K562 (cell line): Measurements from ENCODE around the gene SERHL2. TPM values are rescaled to one million over a fixed set of nuclear protein-coding genes. Genes with fewer than 3 reads are reported as not detected.
"Not testable (repeated sequence)": the region's sequence is repeated elsewhere in the genome, so short reads cannot be mapped to it uniquely, and the experiment has no call there.

Experiments
- ATAC-seq: fragments of 200-7000 bp; cut with Tn5 transposase; 3 replicates; pipeline ENCODE4 v1.9.1; 2020; ENCODE audit warnings: moderate library complexity
- BruUV-seq: library from RNA; stranded (reverse); fragments of 400-500 nt; replicated peaks from 2 replicates; lab custom pipeline; 2021; lab: Mats Ljungman, UMichigan
- CTCF ChIA-PET: fragments of 300-600 bp; formaldehyde crosslinking; extraction: SDS; loops from one replicate; lab custom pipeline; 2021; ENCODE audit warnings: low intra/inter-chr PET ratio; lab: Yijun Ruan, JAX
- POLR2A ChIA-PET: fragments of 300-600, 350-650 bp; sonication (Branson Sonifier 250); formaldehyde crosslinking; extraction: SDS; loops from one replicate; lab custom pipeline; 2021; ENCODE audit warnings: antibody characterized with exemption, inconsistent platforms; lab: Yijun Ruan, JAX
- DNase-seq, 4 experiments: peaks; one replicate each; pipeline versions ENCODE4 v3.0.0 to v3.0.0-alpha.2; 2011 to 2018; ENCODE audit warnings: low spot score in 3 of 4, mixed read lengths in 3 of 4; ENCODE audit errors: extremely low read depth in 1 of 4
- FAIRE-seq: peaks from 2 replicates; lab custom pipeline; 2011; peaks lifted over from hg19 to GRCh38; lab: Jason Lieb, UNC
- H2AFZ ChIP-seq: 2 replicates; pipeline ENCODE4 v1.6.0; 2011; ENCODE audit warnings: low read depth, low read length, control low read depth, inconsistent platforms
- H3K27ac ChIP-seq: fragments of 200-600 bp; 3 replicates; pipeline ENCODE4 v1.8.0; 2011; ENCODE audit warnings: low read depth, mild to moderate bottlenecking, control low read depth, inconsistent platforms, low read length, moderate library complexity, mixed read lengths; ENCODE audit errors: extremely low read depth
- H3K27me3 ChIP-seq, 2 experiments: fragments of 300-600 bp in 1 of 2; 2 replicates in 1 of 2; 3 replicates in 1 of 2; pipeline versions ENCODE4 v1.6.0 to v1.8.0; 2011; ENCODE audit warnings: inconsistent platforms in 2 of 2, low read length in 2 of 2, mild to moderate bottlenecking in 1 of 2, mixed read lengths in 1 of 2, moderate library complexity in 1 of 2; ENCODE audit not compliant: control insufficient read depth in 2 of 2, insufficient read depth in 2 of 2
- H3K36me3 ChIP-seq: fragments of 300-600 bp; 3 replicates; pipeline ENCODE4 v1.8.0; 2011; ENCODE audit warnings: mild to moderate bottlenecking, low read length, inconsistent platforms; ENCODE audit not compliant: control insufficient read depth, insufficient read depth
- H3K4me1 ChIP-seq, 2 experiments: fragments of 200-600 bp in 1 of 2; replicated peaks in 1 of 2; 2 replicates in 1 of 2; 3 replicates in 1 of 2; pipeline versions ENCODE4 v1.5.1 to v1.8.0; 2011; ENCODE audit warnings: inconsistent platforms in 2 of 2, low read length in 2 of 2, mild to moderate bottlenecking in 1 of 2, mixed read lengths in 1 of 2, moderate library complexity in 1 of 2; ENCODE audit not compliant: control insufficient read depth in 2 of 2, insufficient read depth in 2 of 2
- H3K4me2 ChIP-seq: 2 replicates; pipeline ENCODE4 v1.6.1; 2011; ENCODE audit warnings: low read length, control low read depth, inconsistent platforms, mixed read lengths; ENCODE audit not compliant: insufficient read depth
- H3K4me3 ChIP-seq: fragments of 200-600 bp; sonication (generic), shearing (Covaris generic); 2 replicates; pipeline ENCODE4 v1.5.1; 2016; ENCODE audit warnings: control low read depth, inconsistent platforms
- H3K79me2 ChIP-seq: fragments of 200-600 bp; 3 replicates; pipeline ENCODE4 v1.8.0; 2011; ENCODE audit warnings: low read length, inconsistent platforms; ENCODE audit not compliant: control insufficient read depth, insufficient read depth
- H3K9ac ChIP-seq, 2 experiments: 2 replicates each; pipeline versions ENCODE4 v1.6.0 to v1.6.1; 2011; ENCODE audit warnings: low read depth in 2 of 2, low read length in 2 of 2, control low read depth in 1 of 2, inconsistent platforms in 1 of 2, mild to moderate bottlenecking in 1 of 2, mixed read lengths in 1 of 2; ENCODE audit not compliant: insufficient read depth in 1 of 2
- H3K9me1 ChIP-seq: one replicate; pipeline ENCODE4 v1.6.0; 2011; ENCODE audit warnings: inconsistent platforms, mild to moderate bottlenecking, low read length, moderate library complexity; ENCODE audit not compliant: control insufficient read depth, insufficient read depth
- H3K9me3 ChIP-seq: replicated peaks from 2 replicates; pipeline ENCODE4 v1.5.1; 2011; ENCODE audit warnings: low read depth, low read length, inconsistent platforms; ENCODE audit not compliant: control insufficient read depth, insufficient read depth
- H4K20me1 ChIP-seq: replicated peaks from 2 replicates; pipeline ENCODE4 v1.6.1; 2011; ENCODE audit warnings: low read length, inconsistent platforms, mixed read lengths; ENCODE audit not compliant: control insufficient read depth, insufficient read depth
- JUN ChIP-seq, 2 experiments: sonication (generic) in 1 of 2; formaldehyde crosslinking in 1 of 2; IDR thresholded peaks; 2 replicates each; pipeline versions ENCODE4 v1.6.1 to v1.8.0; 2012 to 2022; ENCODE audit warnings: borderline replicate concordance in 2 of 2, mild to moderate bottlenecking in 2 of 2, improper control_type of control experiment in 1 of 2, low read depth in 1 of 2, low read length in 1 of 2, missing genetic modification reagents in 1 of 2
- MEF2D ChIP-seq: conservative IDR thresholded peaks from 2 replicates; pipeline ENCODE4 v1.6.1; 2016; ENCODE audit warnings: low read depth, missing genetic modification characterization, missing compliant biosample characterization
- SAP30 ChIP-seq: fragments of 200-600 bp; sonication (generic); IDR thresholded peaks from 2 replicates; pipeline ENCODE4 v1.6.1; 2012; ENCODE audit warnings: borderline replicate concordance, low read depth, mild to moderate bottlenecking, moderate library complexity, low read length, control low read depth, inconsistent platforms; ENCODE audit not compliant: insufficient read depth, poor library complexity, severe bottlenecking
- STAT5B ChIP-seq: fragments of 250-450 bp; sonication (Bioruptor Pico); IDR thresholded peaks from 2 replicates; pipeline ENCODE4 v1.8.0; 2021; ENCODE audit warnings: mild to moderate bottlenecking, inconsistent platforms
- TBL1XR1 ChIP-seq, 2 experiments: IDR thresholded peaks; 2 replicates each; pipeline ENCODE4 v1.6.1; 2012; ENCODE audit warnings: improper control_type of control experiment in 2 of 2, low read length in 2 of 2, mild to moderate bottlenecking in 1 of 2
- ZFX ChIP-seq: sonication (generic); formaldehyde crosslinking; IDR thresholded peaks from 2 replicates; pipeline ENCODE4 v1.8.0; 2022; ENCODE audit warnings: mild to moderate bottlenecking, missing genetic modification reagents, moderate library complexity
- WGBS: fragments of 100-300 bp; shearing (Covaris generic); methylation state at CpG from one replicate; pipeline ENCODE4 v1.1.6; 2016; ENCODE audit warnings: low coverage, mixed read lengths; ENCODE audit not compliant: insufficient coverage; ENCODE audit errors: missing lambda C conversion rate; 5-methylcytosine and 5-hydroxymethylcytosine counted together
- in situ Hi-C: fragments of 300-500 bp; cut with MboI; formaldehyde crosslinking; loops from 4 replicates; pipeline ENCODE4 v1.15.0; 2018; ENCODE audit warnings: inconsistent platforms, mixed read lengths
- intact Hi-C: fragments of 100-400 bp; cut with micrococcal nuclease; formaldehyde crosslinking; loops from 2 replicates; pipeline ENCODE4 v1.14.2; 2022
- polyA plus RNA-seq, 8 experiments: library from polyadenylated mRNA; depleted of rRNA in 4 of 8; stranded (reverse) in 5 of 8; unstranded in 3 of 8; fragments of >200 nt; fragmentation: Nextera tagmentation in 2 of 8; fragmentation: Illumina TruSeq in 1 of 8; extraction: Ambion mirVana in 2 of 8; extraction: Trizol in 1 of 8; gene quantifications; 2 replicates each; pipeline versions ENCODE4 v1.2.1 to v1.2.3, GENCODE V29; 2011 to 2014; ENCODE audit warnings: inconsistent platforms in 1 of 8, missing spikeins in 1 of 8
- total RNA-seq, 7 experiments: library from RNA; depleted of rRNA in 6 of 7; stranded (reverse); fragments of >200 nt in 6 of 7; fragmentation: Illumina TruSeq in 2 of 7; extraction: Trizol in 2 of 7; gene quantifications; 2 replicates each; pipeline versions ENCODE4 v1.2.1 to v1.2.3, GENCODE V29; 2011 to 2021; ENCODE audit warnings: low replicate concordance in 1 of 7

Gene SERHL2
- total and polyA plus RNA-seq, 9 of the 15 experiments (the other 6 are each of a cell fraction or from before 2014, with no cell fraction given) = 19.9 to 62.6 (median 25.2) TPM

DNA sequence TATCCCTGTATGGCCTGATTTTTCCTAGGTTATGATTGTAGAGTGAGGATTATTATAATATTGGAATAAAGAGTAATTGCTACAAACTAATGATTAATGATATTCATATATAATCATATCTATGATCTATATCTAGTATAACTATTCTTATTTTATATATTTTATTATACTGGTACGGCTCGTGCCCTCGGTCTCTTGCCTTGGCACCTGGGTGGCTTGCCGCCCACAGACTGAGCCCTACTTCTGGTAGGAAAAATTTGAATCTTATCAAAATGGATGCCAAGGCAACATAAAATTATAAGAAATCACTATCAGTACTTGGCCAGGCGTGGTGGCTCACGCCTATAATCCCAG, 1.5 kb upstream of the SERHL2 start:
- WGBS = 92% methylated on average over 6 of the region's 6 CpGs
- H3K9me3 ChIP-seq, FAIRE-seq, H3K4me2 ChIP-seq, H2AFZ ChIP-seq, in situ Hi-C loops, BruUV-seq, POLR2A ChIA-PET, CTCF ChIA-PET, H3K4me3 ChIP-seq, H3K27me3 ChIP-seq, H3K36me3 ChIP-seq, H3K27ac ChIP-seq, H3K9me1 ChIP-seq, DNase-seq, ATAC-seq, H4K20me1 ChIP-seq, H3K9ac ChIP-seq, H3K79me2 ChIP-seq: not testable (repeated sequence)
- intact Hi-C loops = loop anchor here (2.0 kb wide), 1 partner anchor 19 kb away; no protein-coding TSS in a partner anchor
- TF ChIP-seq ZFX (CRISPR knock-in tag) = 0 out of 2 replicates have a peak, but pooled peaks have one; percentile 12
- peaks cover 9 to 32% of the 10 kb centered on the region in 2 experiments; a peak in 4 of 5 replicates for H3K4me1 ChIP-seq

DNA sequence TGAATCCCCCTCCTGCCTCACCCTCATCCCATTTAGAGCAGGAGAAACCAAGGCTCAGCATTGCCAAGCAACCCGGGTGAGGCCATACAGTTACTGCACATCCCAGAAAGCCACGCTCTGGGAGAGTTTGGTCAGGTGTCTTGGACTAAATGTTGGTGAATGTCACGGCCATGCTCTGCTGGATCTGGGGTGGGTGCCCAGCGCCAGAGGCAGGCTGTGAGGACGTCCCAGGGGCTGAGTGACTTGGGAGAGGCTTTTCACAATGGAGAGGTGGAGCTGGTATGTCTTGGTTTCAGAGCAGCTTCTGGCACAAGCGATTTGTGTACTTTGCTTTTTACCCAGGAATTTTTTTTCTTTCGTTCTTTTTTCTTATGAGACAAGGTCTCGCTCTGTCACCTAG, 6.6 kb downstream of the SERHL2 start:
- TF ChIP-seq SAP30 = no peak
- TF ChIP-seq TBL1XR1 (IDR thresholded peaks at IDR 0.05; ENCODE audit: low read length in 2 of 2) = no peak
- TF ChIP-seq STAT5B = no peak
- no peak for TF ChIP-seq JUN (IDR thresholded peaks at IDR 0.05; ENCODE audit: borderline replicate concordance, low read depth, low read length)
- no peak for TF ChIP-seq JUN (CRISPR knock-in tag; IDR thresholded peaks at IDR 0.05; ENCODE audit: borderline replicate concordance)
- TF ChIP-seq MEF2D (tag) = no peak
- intact Hi-C loops (no loop called here), in situ Hi-C loops (loop anchor here (5.0 kb wide), 1 partner anchor 48 kb away; no protein-coding TSS in a partner anchor)
- BruUV-seq = no TSS peak
- Histone ChIP-seq H4K20me1 (no peaks in the 10 kb centered on the region), H2AFZ (no peak overlapping the region), H3K9me1 (no peaks in the 10 kb centered on the region), H3K79me2 (no peaks in the 10 kb centered on the region; the same call in 2 of the 3 replicates), H3K4me2 (no peak overlapping the region), H3K9ac (peak overlapping the region in 1 of 2 experiments; percentile 69; a peak in 1 of 4 replicates), H3K27me3 (no peaks in the 10 kb centered on the region), H3K4me3 (no peak overlapping the region), H3K36me3 (peaks cover 28% of the 10 kb centered on the region; the same call in 1 of the 3 replicates), H3K4me1 (peaks cover 10 to 23% of the 10 kb centered on the region in 2 experiments; a peak in 4 of 5 replicates), H3K9me3 (no peaks in the 10 kb centered on the region; the same call in 1 of the 2 replicates), H3K27ac (no peak overlapping the region)
- WGBS = 70% methylated on average over 6 of the region's 8 CpGs
- ChIA-PET CTCF (no interaction called here), POLR2A (no interaction called here)
- DNase-seq (no peak), FAIRE-seq (no peak), ATAC-seq (no peak)
